HG03159 (cell line): ENCODE measurements around the gene ACTA2.

ENCODE experiments used
- ATAC-seq: cut with Tn5 transposase; IDR thresholded peaks from one replicate; pipeline ENCODE4 v1.9.1; 2021; ENCODE audit warnings: mild to moderate bottlenecking, moderate library complexity; ENCODE audit not compliant: unreplicated experiment

Gene ACTA2

GRCh38 chr10:88952647-88953111, at the start of gene ACTA2:
ACTA2 (minus strand) TSS chr10:88952773; CDS start chr10:88948930, 3,843 bp downstream.
- ATAC-seq: no peak

GRCh38 chr10:89001729-89002072, 49.1 kb upstream of the ACTA2 start:
- no peak for ATAC-seq

- ATAC-seq: no peak
Measured at GRCh38 chr10:89001024-89001728, 48.6 kb upstream of the ACTA2 start.

- no peak for ATAC-seq
Measured at GRCh38 chr10:88999625-89000024, 47.1 kb upstream of the ACTA2 start.

- peak; percentile 61 for ATAC-seq
Measured at GRCh38 chr10:88996927-88997326, 44.4 kb upstream of the ACTA2 start.

GRCh38 chr10:88995156-88995876, 42.7 kb upstream of the ACTA2 start:
- no peak for ATAC-seq

GRCh38 chr10:88994019-88994418, 41.4 kb upstream of the ACTA2 start:
- ATAC-seq: no peak

- ATAC-seq: no peak
Measured at GRCh38 chr10:88992921-88993524, 40.5 kb upstream of the ACTA2 start.

- ATAC-seq: no peak
Measured at GRCh38 chr10:88991899-88992320, 39.3 kb upstream of the ACTA2 start.

- peak; percentile 31 for ATAC-seq
Measured at GRCh38 chr10:88991161-88991898, 38.8 kb upstream of the ACTA2 start.

GRCh38 chr10:88990384-88991160, 38.0 kb upstream of the ACTA2 start, which contains the start of gene FAS:
FAS (plus strand) TSS chr10:88990798; CDS start chr10:88990877, 79 bp downstream.
- peak; percentile 47 for ATAC-seq

- peak; percentile 3 for ATAC-seq
Measured at GRCh38 chr10:88989824-88990383, 37.3 kb upstream of the ACTA2 start.

- ATAC-seq: no peak
Measured at GRCh38 chr10:88989423-88989822, 36.9 kb upstream of the ACTA2 start.

GRCh38 chr10:88987840-88988239, 35.3 kb upstream of the ACTA2 start:
- no peak for ATAC-seq

GRCh38 chr10:88987243-88987725, 34.7 kb upstream of the ACTA2 start:
- no peak for ATAC-seq

GRCh38 chr10:88986549-88987242, 34.1 kb upstream of the ACTA2 start:
- ATAC-seq: no peak

GRCh38 chr10:88984525-88984924, 32.0 kb upstream of the ACTA2 start:
- no peak for ATAC-seq

GRCh38 chr10:88983939-88984338, 31.4 kb upstream of the ACTA2 start:
- no peak for ATAC-seq

- no peak for ATAC-seq
Measured at GRCh38 chr10:88983206-88983605, 30.6 kb upstream of the ACTA2 start.
